Body of pancreas (tissue), 4 donors: ENCODE measurements around the gene SENP3. TPM values are rescaled to one million over a fixed set of nuclear protein-coding genes. Genes with fewer than 3 reads are reported as not detected.

ENCODE experiments used
- ATAC-seq: fragments of 150-250 bp; one replicate; pipeline ENCODE4 v1.9.1; 2016
- DNase-seq, 4 donors: peaks; one replicate each; pipeline ENCODE4 v3.0.0-alpha.2; 2019
- H3K27ac ChIP-seq, 4 donors: fragments of 200-600 bp; sonication (generic); 1 replicate in 3 of 4; 2 replicates in 1 of 4; pipeline versions ENCODE4 v1.5.1 to v1.6.1; 2016 to 2019; ENCODE audit warnings: mild to moderate bottlenecking in 1 of 4, mixed read lengths in 1 of 4, moderate library complexity in 1 of 4
- H3K27me3 ChIP-seq, 2 donors: fragments of 200-600 bp; sonication (generic); one replicate each; pipeline ENCODE4 v1.6.0; 2016; ENCODE audit warnings: mild to moderate bottlenecking in 1 of 2
- H3K36me3 ChIP-seq, 2 donors: fragments of 200-600 bp; sonication (generic); replicated peaks in 1 of 2; 2 replicates each; pipeline ENCODE4 v1.5.1; 2016; ENCODE audit warnings: low read depth in 2 of 2; ENCODE audit not compliant: insufficient read depth in 1 of 2
- H3K4me1 ChIP-seq: fragments of 200-600 bp; sonication (generic); one replicate; pipeline ENCODE4 v1.6.0; 2016
- H3K4me3 ChIP-seq, 2 donors: fragments of 200-600 bp; sonication (generic); 1 replicate in 1 of 2; 2 replicates in 1 of 2; pipeline ENCODE4 v1.5.1; 2016 to 2019
- H3K9me3 ChIP-seq, 3 donors: fragments of 200-600 bp; sonication (generic); 1 replicate in 2 of 3; 2 replicates in 1 of 3; pipeline ENCODE4 v1.5.1; 2016
- CTCF ChIP-seq, 7 experiments: fragments of 450-650 bp in 4 of 7; fragments of 200-600 bp in 3 of 7; sonication (generic) in 3 of 7; IDR thresholded peaks; one replicate each; pipeline ENCODE4 v1.5.1; 2016 to 2019; ENCODE audit warnings: antibody characterized with exemption in 7 of 7
- POLR2A ChIP-seq, 3 donors: fragments of 450-650 bp; IDR thresholded peaks; one replicate each; pipeline ENCODE4 v1.6.1; 2016; ENCODE audit warnings: antibody characterized with exemption in 3 of 3, mild to moderate bottlenecking in 2 of 3
- WGBS, 2 donors: methylation state at CpG; one replicate each; pipeline ENCODE4 v1.1.5; 2017; 5-methylcytosine and 5-hydroxymethylcytosine counted together
- intact Hi-C: fragments of 100-400 bp; cut with DNase I; formaldehyde crosslinking; loops from one replicate; pipeline ENCODE4 v1.15.1; 2023
- total RNA-seq, 2 donors: library from RNA; depleted of rRNA; stranded (reverse); fragments of >200 nt; gene quantifications; one replicate each; pipeline ENCODE4 v1.1.0, GENCODE V29; 2016

SENP3 gene
- total RNA-seq, 2 donors from 2014 or later, result 25.7 to 28.0 TPM

DNA sequence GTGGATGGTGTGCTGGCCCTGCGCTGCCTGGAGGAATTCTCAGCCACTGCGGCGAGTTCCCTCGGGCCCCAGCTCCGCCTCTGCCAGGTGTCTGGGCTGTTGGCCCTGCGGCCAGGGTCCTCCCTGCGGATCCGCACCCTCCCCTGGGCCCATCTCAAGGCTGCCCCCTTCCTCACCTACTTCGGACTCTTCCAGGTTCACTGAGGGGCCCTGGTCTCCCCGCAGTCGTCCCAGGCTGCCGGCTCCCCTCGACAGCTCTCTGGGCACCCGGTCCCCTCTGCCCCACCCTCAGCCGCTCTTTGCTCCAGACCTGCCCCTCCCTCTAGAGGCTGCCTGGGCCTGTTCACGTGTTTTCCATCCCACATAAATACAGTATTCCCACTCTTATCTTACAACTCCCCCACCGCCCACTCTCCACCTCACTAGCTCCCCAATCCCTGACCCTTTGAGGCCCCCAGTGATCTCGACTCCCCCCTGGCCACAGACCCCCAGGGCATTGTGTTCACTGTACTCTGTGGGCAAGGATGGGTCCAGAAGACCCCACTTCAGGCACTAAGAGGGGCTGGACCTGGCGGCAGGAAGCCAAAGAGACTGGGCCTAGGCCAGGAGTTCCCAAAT lies 4.5 kb upstream of the SENP3 start:
- no peaks in the 10 kb centered on the region for H3K27me3 ChIP-seq
- peaks cover 38% of the 10 kb centered on the region for H3K4me1 ChIP-seq
- H3K27ac ChIP-seq, result peak overlapping the region; percentile 92 to 99 (median 98)
- ATAC-seq (no peak), DNase-seq (no peak)
- H3K4me3 ChIP-seq, result no peak overlapping the region
- intact Hi-C loops, result no loop called here
- 64 to 67% methylated on average over 11 to 19 of the region's 19 CpGs for WGBS, 2 donors
- no peaks in the 10 kb centered on the region for H3K36me3 ChIP-seq
- TF ChIP-seq POLR2A (IDR thresholded peaks at IDR 0.05) (no peak), CTCF (IDR thresholded peaks at IDR 0.05) (no peak)
- no peaks in the 10 kb centered on the region for H3K9me3 ChIP-seq

- DNase-seq (peak; percentile 93 to 97 (median 96)), ATAC-seq (peak; percentile 76)
- Histone ChIP-seq H3K27me3 (no peaks in the 10 kb centered on the region), H3K4me3 (peak overlapping the region in 1 of 2 donors; percentile 5), H3K36me3 (no peaks in the 10 kb centered on the region), H3K9me3 (no peaks in the 10 kb centered on the region), H3K27ac (peak overlapping the region; percentile 92 to 99 (median 98)), H3K4me1 (peaks cover 45% of the 10 kb centered on the region)
- peak in 3 of 7 experiments; percentile 11 to 31 (median 23) for TF ChIP-seq CTCF (IDR thresholded peaks at IDR 0.05)
- TF ChIP-seq POLR2A (IDR thresholded peaks at IDR 0.05), result peak; percentile 69 to 94 (median 91)
- 2 to 3% methylated on average over 15 to 21 of the region's 21 CpGs for WGBS, 2 donors
- intact Hi-C loops, result no loop called here
These were observed 3.8 kb upstream of the SENP3 start for GRCh38 chr17:7557775-7558543.

DNA sequence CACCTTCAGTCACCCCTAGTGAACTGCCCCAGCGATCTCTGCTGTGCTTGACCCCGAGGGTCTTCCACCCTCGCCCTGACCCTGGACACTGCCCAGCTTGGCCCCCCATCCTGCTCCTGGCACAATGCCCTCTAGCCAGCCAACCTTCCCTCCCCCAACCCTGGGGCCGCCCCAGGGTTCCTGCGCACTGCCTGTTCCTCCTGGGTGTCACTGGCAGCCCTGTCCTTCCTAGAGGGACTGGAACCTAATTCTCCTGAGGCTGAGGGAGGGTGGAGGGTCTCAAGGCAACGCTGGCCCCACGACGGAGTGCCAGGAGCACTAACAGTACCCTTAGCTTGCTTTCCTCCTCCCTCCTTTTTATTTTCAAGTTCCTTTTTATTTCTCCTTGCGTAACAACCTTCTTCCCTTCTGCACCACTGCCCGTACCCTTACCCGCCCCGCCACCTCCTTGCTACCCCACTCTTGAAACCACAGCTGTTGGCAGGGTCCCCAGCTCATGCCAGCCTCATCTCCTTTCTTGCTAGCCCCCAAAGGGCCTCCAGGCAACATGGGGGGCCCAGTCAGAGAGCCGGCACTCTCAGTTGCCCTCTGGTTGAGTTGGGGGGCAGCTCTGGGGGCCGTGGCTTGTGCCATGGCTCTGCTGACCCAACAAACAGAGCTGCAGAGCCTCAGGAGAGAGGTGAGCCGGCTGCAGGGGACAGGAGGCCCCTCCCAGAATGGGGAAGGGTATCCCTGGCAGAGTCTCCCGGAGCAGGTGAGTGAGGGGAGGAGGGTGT lies 3.0 kb upstream of the SENP3 start, which contains the start of gene TNFSF13:
TSS of gene TNFSF13 (plus strand) at position 207 of the 776 bp plus-strand sequence. CDS start at position 497, 290 bp downstream.
- intact Hi-C loops, result no loop called here
- peak; percentile 54 to 69 (median 64) for DNase-seq
- Histone ChIP-seq H3K4me3 (peak within 1 kb of the TSS; percentile 5 to 39), H3K9me3 (no peaks in the 10 kb centered on the region), H3K27me3 (no peaks in the 10 kb centered on the region), H3K36me3 (no peaks in the 10 kb centered on the region), H3K27ac (peak within 1 kb of the TSS; percentile 92 to 99 (median 98)), H3K4me1 (peaks cover 53% of the 10 kb centered on the region)
- peak; percentile 12 for ATAC-seq
- WGBS, 2 donors, result 5 to 6% methylated on average over 16 of the region's 16 CpGs
- peak in 1 of 3 donors; percentile 5 for TF ChIP-seq POLR2A (IDR thresholded peaks at IDR 0.05)
- no peak for TF ChIP-seq CTCF (IDR thresholded peaks at IDR 0.05)

DNA sequence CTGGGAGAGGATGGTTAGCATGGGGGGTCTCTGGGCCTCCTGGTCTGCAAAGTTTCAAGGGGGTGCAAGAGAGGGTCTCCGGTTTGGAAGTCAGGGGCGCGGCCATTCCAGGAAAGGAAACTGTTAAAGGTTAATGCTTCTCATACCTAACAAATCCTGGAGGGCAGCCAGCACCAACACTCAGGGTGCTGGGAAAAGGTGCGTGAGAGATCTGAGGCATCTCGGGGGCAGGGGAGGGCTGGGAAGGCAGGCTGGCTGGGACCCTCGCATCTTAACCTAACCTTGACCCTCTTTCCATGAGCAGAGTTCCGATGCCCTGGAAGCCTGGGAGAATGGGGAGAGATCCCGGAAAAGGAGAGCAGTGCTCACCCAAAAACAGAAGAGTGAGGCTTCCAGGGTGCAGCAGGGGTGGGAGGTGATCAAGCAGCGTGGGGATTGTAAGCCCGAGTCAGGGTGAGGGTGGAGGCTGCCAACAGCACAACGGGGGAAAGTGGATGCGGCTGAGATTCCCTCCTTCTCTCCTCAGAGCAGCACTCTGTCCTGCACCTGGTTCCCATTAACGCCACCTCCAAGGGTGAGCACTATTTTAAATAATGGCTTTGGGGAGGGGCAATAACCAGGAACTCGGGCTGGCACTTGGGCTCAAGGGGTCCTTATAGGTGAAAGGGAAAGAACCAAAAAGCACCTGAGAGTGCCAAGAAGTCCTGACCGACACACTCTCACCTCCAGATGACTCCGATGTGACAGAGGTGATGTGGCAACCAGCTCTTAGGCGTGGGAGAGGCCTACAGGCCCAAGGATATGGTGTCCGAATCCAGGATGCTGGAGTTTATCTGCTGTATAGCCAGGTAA lies 2.2 kb upstream of the SENP3 start:
- H3K36me3 ChIP-seq, result no peaks in the 10 kb centered on the region
- intact Hi-C loops, result loop anchor here (5.0 kb wide), 1 partner anchor 47 kb away; no protein-coding TSS in a partner anchor
- 7 to 20% methylated on average over 18 of the region's 18 CpGs for WGBS, 2 donors
- DNase-seq, result peak; percentile 59 to 75 (median 72)
- no peak for TF ChIP-seq CTCF (IDR thresholded peaks at IDR 0.05)
- no peak for TF ChIP-seq POLR2A (IDR thresholded peaks at IDR 0.05)
- peaks cover 61% of the 10 kb centered on the region for H3K4me1 ChIP-seq
- peak overlapping the region; percentile 92 to 99 (median 98) for H3K27ac ChIP-seq
- H3K9me3 ChIP-seq, result no peaks in the 10 kb centered on the region
- ATAC-seq, result no peak
- peak overlapping the region; percentile 5 to 39 for H3K4me3 ChIP-seq
- no peaks in the 10 kb centered on the region for H3K27me3 ChIP-seq
